Neural cell (in vitro differentiated cells): ENCODE data around the gene CRB2. TPM values are rescaled to one million over a fixed set of nuclear protein-coding genes. Genes with fewer than 3 reads are reported as not detected.

Experiments used
- H2AFZ ChIP-seq: fragments of 200-600, 300-800 bp; sonication (generic), shearing (Covaris generic); 2 replicates; pipeline ENCODE4 v1.6.0; 2014; ENCODE audit warnings: low read depth, mild to moderate bottlenecking, antibody characterized with exemption, low read length, moderate library complexity
- H3F3A ChIP-seq: fragments of 200-600 bp; shearing (Covaris generic); 2 replicates; pipeline ENCODE4 v1.6.1; 2016; ENCODE audit warnings: mild to moderate bottlenecking, moderate library complexity, mixed read lengths, antibody characterized with exemption, low read length; ENCODE audit not compliant: insufficient read depth, poor library complexity, severe bottlenecking
- H3K27ac ChIP-seq: fragments of 200-600, 300-800 bp; sonication (generic), shearing (Covaris generic); 2 replicates; pipeline ENCODE4 v1.5.1; 2014; ENCODE audit warnings: mild to moderate bottlenecking, low read length, moderate library complexity
- H3K27me3 ChIP-seq: fragments of 300-800, 200-600 bp; sonication (generic), shearing (Covaris generic); 2 replicates; pipeline ENCODE4 v1.6.0; 2014; ENCODE audit warnings: mild to moderate bottlenecking, low read depth, low read length, moderate library complexity; ENCODE audit not compliant: insufficient read depth
- H3K36me3 ChIP-seq: fragments of 300-800, 200-600 bp; sonication (generic), shearing (Covaris generic); 2 replicates; pipeline ENCODE4 v1.5.1; 2014; ENCODE audit warnings: mild to moderate bottlenecking, antibody characterized with exemption, low read length, moderate library complexity; ENCODE audit not compliant: insufficient read depth
- H3K4me2 ChIP-seq: fragments of 300-800, 200-600 bp; sonication (generic), shearing (Covaris generic); 2 replicates; pipeline ENCODE4 v1.6.0; 2014; ENCODE audit warnings: mild to moderate bottlenecking, low read length
- H3K4me3 ChIP-seq: fragments of 300-800, 200-600 bp; sonication (generic), shearing (Covaris generic); 2 replicates; pipeline ENCODE4 v1.5.1; 2014; ENCODE audit warnings: mild to moderate bottlenecking, low read length, moderate library complexity
- H3K79me2 ChIP-seq: fragments of 200-600 bp; shearing (Covaris generic); replicated peaks from 2 replicates; pipeline ENCODE4 v1.6.0; 2014; ENCODE audit warnings: mild to moderate bottlenecking, low read length, moderate library complexity; ENCODE audit not compliant: insufficient read depth
- H3K9ac ChIP-seq: fragments of 300-800, 200-600 bp; sonication (generic), shearing (Covaris generic); 2 replicates; pipeline ENCODE4 v1.6.1; 2016; ENCODE audit warnings: mild to moderate bottlenecking, low read length, mixed read lengths
- H3K9me2 ChIP-seq: fragments of 200-600 bp; shearing (Covaris generic); 2 replicates; pipeline ENCODE4 v1.6.1; 2016; ENCODE audit warnings: mild to moderate bottlenecking, low read length, mixed read lengths; ENCODE audit not compliant: insufficient read depth
- H3K9me3 ChIP-seq: fragments of 200-600, 300-800 bp; sonication (generic), shearing (Covaris generic); 2 replicates; pipeline ENCODE4 v1.6.1; 2016; ENCODE audit warnings: mild to moderate bottlenecking, mixed run types, low read length, moderate library complexity, mixed read lengths
- H4K20me1 ChIP-seq: fragments of 200-600 bp; shearing (Covaris generic); 2 replicates; pipeline ENCODE4 v1.6.1; 2016; ENCODE audit warnings: mild to moderate bottlenecking, mixed run types; ENCODE audit not compliant: insufficient read depth
- CTCF ChIP-seq: fragments of 450-650 bp; IDR thresholded peaks from 2 replicates; pipeline ENCODE4 v1.5.1; 2014; ENCODE audit warnings: antibody characterized with exemption, mild to moderate bottlenecking, moderate library complexity; ENCODE audit not compliant: poor library complexity, severe bottlenecking
- EP300 ChIP-seq: fragments of 450-650 bp; conservative IDR thresholded peaks from 2 replicates; pipeline ENCODE4 v1.6.1; 2014; ENCODE audit warnings: antibody characterized with exemption, mild to moderate bottlenecking, moderate library complexity; ENCODE audit not compliant: poor library complexity, severe bottlenecking
- EZH2 ChIP-seq: fragments of 200-600, 300-800 bp; shearing (Covaris generic), sonication (generic); IDR thresholded peaks from 2 replicates; pipeline ENCODE4 v1.6.1; 2014; ENCODE audit warnings: antibody characterized with exemption, low read length, borderline replicate concordance, mild to moderate bottlenecking; ENCODE audit not compliant: insufficient read depth, poor library complexity, severe bottlenecking
- MXI1 ChIP-seq: fragments of 450-650 bp; conservative IDR thresholded peaks from 2 replicates; pipeline ENCODE4 v1.6.1; 2014; ENCODE audit warnings: antibody characterized with exemption, mild to moderate bottlenecking; ENCODE audit not compliant: poor library complexity, severe bottlenecking
- POLR2AphosphoS5 ChIP-seq: IDR thresholded peaks from 2 replicates; pipeline ENCODE4 v1.6.1; 2012
- RAD21 ChIP-seq: fragments of 450-650 bp; conservative IDR thresholded peaks from 2 replicates; pipeline ENCODE4 v1.6.1; 2014; ENCODE audit warnings: antibody characterized with exemption, mild to moderate bottlenecking, moderate library complexity
- REST ChIP-seq: IDR thresholded peaks from 2 replicates; pipeline ENCODE4 v1.6.1; 2012; ENCODE audit warnings: borderline replicate concordance
- SMC3 ChIP-seq: fragments of 450-650 bp; conservative IDR thresholded peaks from 2 replicates; pipeline ENCODE4 v1.6.1; 2014; ENCODE audit warnings: antibody characterized with exemption, mild to moderate bottlenecking, moderate library complexity; ENCODE audit not compliant: poor library complexity
- TAF1 ChIP-seq: IDR thresholded peaks from 2 replicates; pipeline ENCODE4 v1.6.1; 2012; ENCODE audit warnings: low read depth
- polyA plus RNA-seq: library from polyadenylated mRNA; depleted of rRNA; stranded (reverse); fragments of >200 nt; gene quantifications from 2 replicates; pipeline ENCODE4 v1.2.3, GENCODE V29; 2014

CRB2 gene
- polyA plus RNA-seq, 1 donor from 2014 or later = 0.32 TPM

GRCh38 chr9:123368536-123369153 is 12.6 kb downstream of the CRB2 start:
- no peak overlapping the region for H3K4me2 ChIP-seq
- no peaks in the 10 kb centered on the region for H3K9me3 ChIP-seq
- H3K4me3 ChIP-seq = no peak overlapping the region
- TF ChIP-seq RAD21 (no peak), CTCF (no peak), REST (no peak), TAF1 (no peak), MXI1 (no peak), SMC3 (no peak), EZH2 (no peak), POLR2AphosphoS5 (no peak), EP300 (no peak)
- peaks cover 4% of the 10 kb centered on the region for H3K79me2 ChIP-seq
- no peak overlapping the region for H3K27ac ChIP-seq
- H3K36me3 ChIP-seq = no peaks in the 10 kb centered on the region
- no peaks in the 10 kb centered on the region for H3F3A ChIP-seq
- no peaks in the 10 kb centered on the region for H4K20me1 ChIP-seq
- no peak overlapping the region for H2AFZ ChIP-seq
- H3K9me2 ChIP-seq = no peaks in the 10 kb centered on the region
- H3K27me3 ChIP-seq = no peaks in the 10 kb centered on the region
- H3K9ac ChIP-seq = no peak overlapping the region

GRCh38 chr9:123369296-123369695 is 13.3 kb downstream of the CRB2 start:
- TF ChIP-seq TAF1 (no peak), MXI1 (no peak), SMC3 (no peak), CTCF (no peak), EZH2 (no peak), POLR2AphosphoS5 (no peak), EP300 (no peak), REST (no peak), RAD21 (no peak)
- no peaks in the 10 kb centered on the region for H3K9me2 ChIP-seq
- H3K27ac ChIP-seq = no peak overlapping the region

More at GRCh38 chr9:123369296-123369695, 13.3 kb downstream of the CRB2 start:
- Histone ChIP-seq H4K20me1 (no peaks in the 10 kb centered on the region), H3K9ac (no peak overlapping the region), H3K4me2 (no peak overlapping the region), H3K9me3 (no peaks in the 10 kb centered on the region), H3K4me3 (no peak overlapping the region), H3F3A (no peaks in the 10 kb centered on the region), H3K36me3 (no peaks in the 10 kb centered on the region), H2AFZ (no peak overlapping the region), H3K27me3 (no peaks in the 10 kb centered on the region), H3K79me2 (peaks cover 4% of the 10 kb centered on the region)
